ENCODE data around the gene HOXA11. TPM values are rescaled to one million over a fixed set of nuclear protein-coding genes. Genes with fewer than 3 reads are reported as not detected.
A peak's percentile ranks its signal among the peaks of the same experiment; 100 is the strongest.

The HOXA11 gene
- total RNA-seq, 1 donor from 2014 or later, result 1.2 TPM

- Mint-ChIP-seq H3K4me1 (ENCODE audit: unreplicated experiment) (peaks cover 33% of the 10 kb centered on the region), H3K27me3 (peaks cover 75% of the 10 kb centered on the region), H3K9me3 (no peaks in the 10 kb centered on the region), H3K36me3 (peaks cover 22% of the 10 kb centered on the region), H3K4me3 (peak overlapping the region; percentile 99), H3K27ac (peak overlapping the region; percentile 77)
- DNase-seq (ENCODE audit: extremely low spot score, unreplicated experiment), result no peak
- TF ChIP-seq CTCF (conservative IDR thresholded peaks at IDR 0.05), result no peak
Observed at GRCh38 chr7:27146491-27147198, 38.4 kb downstream of the HOXA11 start.

GRCh38 chr7:27145914-27146412, 39.1 kb downstream of the HOXA11 start:
- TF ChIP-seq CTCF (conservative IDR thresholded peaks at IDR 0.05), result no peak

GRCh38 chr7:27145165-27145913, 39.7 kb downstream of the HOXA11 start:
- TF ChIP-seq CTCF (conservative IDR thresholded peaks at IDR 0.05), result no peak
- peak overlapping the region; percentile 77 for H3K27ac Mint-ChIP-seq
- peaks cover 23% of the 10 kb centered on the region for H3K4me1 Mint-ChIP-seq (ENCODE audit: unreplicated experiment)
- H3K27me3 Mint-ChIP-seq, result peaks cover 74% of the 10 kb centered on the region
- H3K9me3 Mint-ChIP-seq, result no peaks in the 10 kb centered on the region
- peak overlapping the region; percentile 99 for H3K4me3 Mint-ChIP-seq
- peak; percentile 68 for DNase-seq (ENCODE audit: extremely low spot score, unreplicated experiment)
- peaks cover 35% of the 10 kb centered on the region for H3K36me3 Mint-ChIP-seq

More at GRCh38 chr7:27145914-27146412, 39.1 kb downstream of the HOXA11 start:
- peaks cover 74% of the 10 kb centered on the region for H3K27me3 Mint-ChIP-seq
- peaks cover 29% of the 10 kb centered on the region for H3K36me3 Mint-ChIP-seq
- H3K4me3 Mint-ChIP-seq, result peak overlapping the region; percentile 99
- no peaks in the 10 kb centered on the region for H3K9me3 Mint-ChIP-seq
- peaks cover 30% of the 10 kb centered on the region for H3K4me1 Mint-ChIP-seq (ENCODE audit: unreplicated experiment)
- DNase-seq (ENCODE audit: extremely low spot score, unreplicated experiment), result no peak
- H3K27ac Mint-ChIP-seq, result peak overlapping the region; percentile 77

GRCh38 chr7:27144781-27145164, 40.3 kb downstream of the HOXA11 start:
- peaks cover 74% of the 10 kb centered on the region for H3K27me3 Mint-ChIP-seq
- H3K4me1 Mint-ChIP-seq (ENCODE audit: unreplicated experiment), result peaks cover 23% of the 10 kb centered on the region
- TF ChIP-seq CTCF (conservative IDR thresholded peaks at IDR 0.05), result no peak
- peaks cover 37% of the 10 kb centered on the region for H3K36me3 Mint-ChIP-seq
- no peaks in the 10 kb centered on the region for H3K9me3 Mint-ChIP-seq
- DNase-seq (ENCODE audit: extremely low spot score, unreplicated experiment), result peak; percentile 73
- H3K4me3 Mint-ChIP-seq, result peak overlapping the region; percentile 99
- peak overlapping the region; percentile 99 for H3K27ac Mint-ChIP-seq

GRCh38 chr7:27143950-27144780, 40.9 kb downstream of the HOXA11 start:
- Mint-ChIP-seq H3K4me3 (peak overlapping the region; percentile 99), H3K27ac (peak overlapping the region; percentile 99), H3K36me3 (peaks cover 37% of the 10 kb centered on the region), H3K4me1 (ENCODE audit: unreplicated experiment) (peaks cover 23% of the 10 kb centered on the region), H3K9me3 (no peaks in the 10 kb centered on the region), H3K27me3 (peaks cover 73% of the 10 kb centered on the region)
- peak; percentile 3 for TF ChIP-seq CTCF (conservative IDR thresholded peaks at IDR 0.05)
- DNase-seq (ENCODE audit: extremely low spot score, unreplicated experiment), result peak; percentile 69

Data from type B pancreatic cell (in vitro differentiated cells).